ENCODE data around the gene AQP5.

AQP5 gene

DNA sequence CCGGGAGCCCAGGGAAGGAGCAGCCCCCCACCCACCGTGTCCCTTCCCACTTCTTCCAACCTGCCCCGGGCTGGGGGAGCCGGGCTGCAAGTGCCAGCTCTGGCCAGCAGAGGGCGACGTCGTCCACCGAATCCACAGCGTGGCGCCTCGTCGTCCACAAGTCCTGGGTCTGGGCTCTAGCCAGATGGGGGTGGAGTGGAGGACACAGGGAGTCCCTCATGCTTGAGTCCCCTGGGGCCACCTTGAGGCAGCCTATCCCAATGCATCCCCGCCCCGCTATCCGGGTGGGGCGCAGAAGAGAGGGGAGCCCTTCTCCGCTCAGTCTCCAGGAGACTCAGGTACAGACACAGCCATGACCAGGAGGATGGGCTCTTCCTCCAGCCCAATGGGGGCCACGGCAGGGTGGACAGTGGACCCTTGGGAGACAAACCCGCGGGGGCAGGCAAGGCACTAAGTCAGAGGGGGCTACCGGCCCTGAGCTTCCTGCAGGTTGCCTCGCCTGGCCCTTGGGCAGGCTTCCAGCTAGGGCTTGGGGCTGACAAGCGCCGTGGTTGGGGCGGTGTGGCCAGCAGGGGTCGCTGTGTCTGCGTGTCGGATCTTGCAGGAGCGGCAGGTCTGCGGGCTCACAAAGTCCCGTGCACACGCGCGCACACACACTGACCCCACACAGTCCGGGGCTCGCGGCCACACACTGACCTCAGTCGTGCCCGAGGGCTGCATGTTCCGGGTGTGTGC is 5.5 kb downstream of the AQP5 start:
- Histone ChIP-seq H3K4me3 (ENCODE audit: low read length) (peak overlapping the region; percentile 2), H3K4me1 (ENCODE audit: insufficient read depth, low read length) (peaks cover 3% of the 10 kb centered on the region), H3K36me3 (ENCODE audit: insufficient read depth, low read length) (no peaks in the 10 kb centered on the region), H3K27me3 (ENCODE audit: insufficient read depth, low read length) (peaks cover 19% of the 10 kb centered on the region), H3K9me3 (ENCODE audit: low read length) (no peaks in the 10 kb centered on the region), H2AFZ (ENCODE audit: low read depth, low read length) (peak overlapping the region; percentile 66)

DNA sequence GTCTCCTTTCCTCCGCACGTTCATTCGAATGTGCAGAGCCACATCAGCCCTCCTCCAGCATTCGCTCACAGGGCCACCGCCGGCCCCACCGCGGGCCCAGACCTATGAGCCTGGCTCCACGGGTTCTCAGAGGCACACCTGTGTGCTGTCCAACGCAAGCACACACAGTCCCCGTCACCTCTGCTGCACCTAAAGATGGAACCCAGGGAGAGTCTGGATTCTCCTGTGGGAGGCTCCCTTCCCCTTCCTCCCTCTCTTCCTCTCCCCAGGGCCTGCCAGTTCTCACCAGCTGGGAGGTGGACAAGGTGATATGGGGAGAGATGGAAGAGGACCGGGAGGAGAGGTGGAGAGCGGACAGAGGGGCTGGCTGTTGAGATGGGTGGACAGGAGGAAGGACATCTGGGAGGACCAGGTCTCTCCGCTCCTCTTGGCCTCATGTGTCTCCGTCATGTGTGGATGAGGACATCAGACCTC is 6.1 kb downstream of the AQP5 start:
- peaks cover 19% of the 10 kb centered on the region for H3K27me3 ChIP-seq (ENCODE audit: insufficient read depth, low read length)
- H3K4me3 ChIP-seq (ENCODE audit: low read length), result no peak overlapping the region
- H3K36me3 ChIP-seq (ENCODE audit: insufficient read depth, low read length), result no peaks in the 10 kb centered on the region
- H3K9me3 ChIP-seq (ENCODE audit: low read length), result no peaks in the 10 kb centered on the region
- H2AFZ ChIP-seq (ENCODE audit: low read depth, low read length), result peak overlapping the region; percentile 39
- H3K4me1 ChIP-seq (ENCODE audit: insufficient read depth, low read length), result peaks cover 3% of the 10 kb centered on the region

DNA sequence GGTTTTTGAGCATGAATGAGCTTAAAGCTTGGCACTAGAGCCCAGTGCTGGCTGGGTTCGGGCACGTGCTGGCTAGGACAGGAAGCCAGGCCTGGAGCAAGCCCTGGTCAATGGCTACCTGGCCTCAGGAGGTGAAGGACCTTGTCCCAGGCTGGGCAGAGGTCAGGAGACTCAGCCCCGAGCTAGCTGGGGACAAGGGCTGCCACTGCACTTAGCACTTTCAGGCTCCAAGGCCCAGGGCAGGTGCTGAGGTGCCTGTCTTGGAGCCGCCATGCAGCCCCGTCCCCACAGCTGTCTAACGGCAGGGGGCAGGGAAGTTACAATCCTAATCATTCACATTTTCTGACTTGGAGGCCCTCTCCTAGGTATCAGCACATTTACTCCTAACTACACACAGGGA is 6.8 kb downstream of the AQP5 start:
- H3K36me3 ChIP-seq (ENCODE audit: insufficient read depth, low read length), result no peaks in the 10 kb centered on the region
- H2AFZ ChIP-seq (ENCODE audit: low read depth, low read length), result no peak overlapping the region
- no peak overlapping the region for H3K4me3 ChIP-seq (ENCODE audit: low read length)
- peaks cover 3% of the 10 kb centered on the region for H3K4me1 ChIP-seq (ENCODE audit: insufficient read depth, low read length)
- peaks cover 19% of the 10 kb centered on the region for H3K27me3 ChIP-seq (ENCODE audit: insufficient read depth, low read length)
- H3K9me3 ChIP-seq (ENCODE audit: low read length), result no peaks in the 10 kb centered on the region

DNA sequence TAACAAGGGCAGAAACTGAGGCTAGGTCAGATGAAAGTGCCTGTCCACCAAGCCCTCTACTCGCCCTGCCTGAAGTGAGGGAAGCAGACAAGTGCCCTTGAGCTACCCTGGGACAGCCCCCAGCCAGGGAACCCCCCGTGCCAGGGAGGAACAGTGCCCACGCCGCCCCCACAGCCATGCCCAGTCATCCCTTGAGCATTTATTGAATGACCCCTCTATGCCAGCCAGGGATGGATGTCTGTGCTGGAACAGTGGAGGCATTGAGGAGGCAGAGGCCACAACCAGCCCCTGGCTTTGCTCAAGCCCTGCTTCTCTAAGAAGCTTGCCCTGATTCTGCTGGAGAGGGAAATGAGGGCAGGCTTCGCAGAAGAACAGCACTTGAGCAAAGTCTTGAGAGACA is 7.4 kb downstream of the AQP5 start:
- H3K36me3 ChIP-seq (ENCODE audit: insufficient read depth, low read length), result no peaks in the 10 kb centered on the region
- no peak overlapping the region for H2AFZ ChIP-seq (ENCODE audit: low read depth, low read length)
- H3K4me1 ChIP-seq (ENCODE audit: insufficient read depth, low read length), result peaks cover 3% of the 10 kb centered on the region
- no peaks in the 10 kb centered on the region for H3K9me3 ChIP-seq (ENCODE audit: low read length)
- H3K27me3 ChIP-seq (ENCODE audit: insufficient read depth, low read length), result peaks cover 19% of the 10 kb centered on the region
- no peak overlapping the region for H3K4me3 ChIP-seq (ENCODE audit: low read length)

DNA sequence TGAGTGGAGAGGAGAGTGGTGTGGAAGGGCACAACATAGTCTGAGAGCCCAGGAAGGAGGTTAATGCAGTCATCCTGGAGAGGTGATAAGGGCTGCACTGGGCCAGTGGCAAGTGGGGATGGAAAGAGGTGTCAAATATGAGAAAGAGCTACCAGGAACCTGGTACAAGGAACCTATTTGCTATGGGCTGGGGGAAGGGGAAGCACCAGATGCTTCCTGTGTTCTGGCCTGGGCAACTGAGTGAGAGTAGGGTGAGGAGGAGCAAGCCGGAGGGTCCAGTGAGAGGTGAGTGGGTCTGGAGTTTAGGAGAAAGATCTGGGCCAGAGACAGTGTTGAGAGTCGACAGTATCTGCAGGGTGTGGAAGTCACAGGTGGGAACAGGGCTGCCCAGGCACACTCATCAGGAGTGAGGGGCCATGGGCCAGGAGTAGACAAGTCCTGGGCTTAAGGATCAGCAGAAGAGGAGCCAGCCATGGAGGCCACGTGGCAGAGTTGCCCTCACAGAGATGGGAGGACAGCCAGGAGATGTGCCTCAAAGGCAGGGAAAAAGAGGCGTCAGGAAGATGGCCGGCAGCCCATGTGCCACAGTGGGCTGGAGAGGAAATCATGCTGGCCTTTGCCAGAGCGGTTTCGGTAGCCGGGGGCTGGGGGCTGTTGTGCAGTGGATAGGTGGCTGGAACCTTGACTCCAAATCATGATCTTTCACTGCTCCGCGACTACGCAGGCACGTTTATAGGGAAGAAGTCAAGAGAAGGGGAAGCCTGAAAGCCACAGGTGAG is 8.2 kb downstream of the AQP5 start:
- Histone ChIP-seq H3K36me3 (ENCODE audit: insufficient read depth, low read length) (no peaks in the 10 kb centered on the region), H3K4me3 (ENCODE audit: low read length) (no peak overlapping the region), H3K27me3 (ENCODE audit: insufficient read depth, low read length) (peaks cover 19% of the 10 kb centered on the region), H3K4me1 (ENCODE audit: insufficient read depth, low read length) (peaks cover 3% of the 10 kb centered on the region), H2AFZ (ENCODE audit: low read depth, low read length) (no peak overlapping the region), H3K9me3 (ENCODE audit: low read length) (no peaks in the 10 kb centered on the region)

DNA sequence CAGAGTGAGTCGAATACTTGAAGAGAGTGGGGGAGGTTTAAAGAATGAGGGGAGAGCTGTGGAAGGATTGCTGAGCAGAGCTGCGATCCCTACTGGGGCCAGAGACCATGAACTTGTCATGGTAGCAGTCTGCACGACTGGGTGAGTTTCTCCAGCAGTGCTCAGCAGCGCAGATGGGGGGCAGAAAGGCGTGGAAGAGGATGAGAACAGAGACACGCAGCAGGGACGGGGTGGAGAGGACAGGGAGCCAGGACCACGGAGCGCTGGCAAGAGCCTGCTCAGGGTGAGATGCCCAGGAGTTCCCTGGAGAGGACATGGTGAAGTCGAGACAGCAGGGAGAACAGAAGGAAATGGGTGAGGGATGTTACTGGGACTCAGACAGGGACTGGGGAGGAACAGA is 9.0 kb downstream of the AQP5 start:
- H3K27me3 ChIP-seq (ENCODE audit: insufficient read depth, low read length), result peaks cover 19% of the 10 kb centered on the region
- no peaks in the 10 kb centered on the region for H3K9me3 ChIP-seq (ENCODE audit: low read length)
- peaks cover 3% of the 10 kb centered on the region for H3K4me1 ChIP-seq (ENCODE audit: insufficient read depth, low read length)
- H2AFZ ChIP-seq (ENCODE audit: low read depth, low read length), result no peak overlapping the region
- no peaks in the 10 kb centered on the region for H3K36me3 ChIP-seq (ENCODE audit: insufficient read depth, low read length)
- H3K4me3 ChIP-seq (ENCODE audit: low read length), result no peak overlapping the region

DNA sequence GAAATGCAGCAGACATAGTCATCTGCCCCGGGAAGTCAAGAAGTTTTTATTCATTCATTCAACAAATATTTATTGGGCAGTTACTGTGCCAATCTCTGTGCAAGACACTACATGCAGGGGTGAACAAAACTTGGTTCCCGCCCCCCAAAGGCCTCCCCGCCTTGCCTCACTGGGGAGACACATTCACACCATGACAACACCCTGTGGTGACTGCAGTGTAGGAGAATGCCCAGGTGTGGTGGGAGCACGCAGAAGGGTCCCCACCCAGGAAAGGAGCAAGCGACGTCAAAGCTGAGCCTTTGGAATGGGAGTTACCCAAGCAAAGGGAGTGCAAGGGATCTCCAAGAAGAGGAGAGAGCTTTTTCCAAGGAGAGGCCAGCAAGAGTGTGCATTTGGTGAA is 9.5 kb downstream of the AQP5 start:
- peaks cover 17% of the 10 kb centered on the region for H3K27me3 ChIP-seq (ENCODE audit: insufficient read depth, low read length)
- H3K9me3 ChIP-seq (ENCODE audit: low read length), result no peaks in the 10 kb centered on the region
- no peaks in the 10 kb centered on the region for H3K36me3 ChIP-seq (ENCODE audit: insufficient read depth, low read length)
- peaks cover 3% of the 10 kb centered on the region for H3K4me1 ChIP-seq (ENCODE audit: insufficient read depth, low read length)
- no peak overlapping the region for H3K4me3 ChIP-seq (ENCODE audit: low read length)
- no peak overlapping the region for H2AFZ ChIP-seq (ENCODE audit: low read depth, low read length)

DNA sequence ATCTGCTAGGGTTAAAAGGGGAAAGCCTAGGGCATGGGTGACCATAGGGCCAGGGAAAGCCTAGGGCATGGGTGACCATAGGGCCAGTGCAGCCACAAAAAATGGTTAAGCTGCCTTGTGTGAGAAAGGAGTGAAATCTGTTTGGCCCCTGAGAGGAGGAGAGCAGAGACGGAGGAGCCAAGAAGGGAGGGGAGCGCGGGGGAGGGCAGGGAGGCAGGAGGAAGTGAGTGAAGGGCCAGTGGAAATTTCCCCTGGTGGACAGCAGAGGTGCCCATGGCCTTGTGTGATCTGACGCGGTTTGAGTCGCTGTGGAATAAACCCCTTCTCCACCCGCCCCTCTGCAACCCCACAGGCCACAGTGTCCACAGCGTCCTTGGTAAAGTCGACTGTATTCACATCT is 10.5 kb downstream of the AQP5 start:
- H3K36me3 ChIP-seq (ENCODE audit: insufficient read depth, low read length), result no peaks in the 10 kb centered on the region

DNA sequence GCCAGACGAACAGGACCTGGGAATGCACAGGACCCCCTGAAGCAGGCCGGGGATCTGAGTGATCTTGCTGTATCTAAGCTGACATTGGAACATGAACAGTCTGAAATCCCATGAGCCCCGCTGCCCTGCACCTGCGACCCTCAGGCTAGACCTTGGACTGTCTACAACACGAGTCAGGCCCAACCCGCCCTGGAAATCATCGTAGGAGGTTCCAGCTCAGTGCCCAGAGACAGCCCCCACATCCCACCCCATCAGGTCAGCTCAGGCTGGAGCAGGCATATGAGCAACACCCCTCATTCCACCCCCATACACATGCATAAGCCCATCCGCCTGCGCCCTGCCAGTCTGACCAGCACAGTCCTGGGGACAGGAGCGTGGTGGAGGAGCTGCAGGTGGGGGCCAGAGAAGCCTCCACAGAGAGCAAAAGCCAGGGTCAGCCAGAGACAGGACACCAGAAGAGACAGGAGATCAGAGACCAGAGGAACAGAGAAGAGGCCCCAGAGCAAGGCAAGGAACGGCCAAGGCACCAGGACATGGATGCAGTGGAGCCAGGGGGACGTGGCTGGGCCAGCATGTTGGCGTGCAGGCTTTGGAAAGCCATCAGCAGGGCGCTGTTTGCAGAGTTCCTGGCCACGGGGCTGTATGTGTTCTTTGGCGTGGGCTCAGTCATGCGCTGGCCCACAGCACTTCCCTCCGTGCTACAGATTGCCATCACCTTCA is 11.1 kb downstream of the AQP5 start, which contains the start of gene AQP6:
Gene AQP6, plus strand, starts transcription at position 307 of the 720 bp plus-strand sequence. Its CDS starts 227 bp downstream, at position 534.
- Histone ChIP-seq H2AFZ (ENCODE audit: low read depth, low read length) (no peak within 1 kb of the TSS), H3K4me3 (ENCODE audit: low read length) (no peak within 1 kb of the TSS), H3K36me3 (ENCODE audit: insufficient read depth, low read length) (no peaks in the 10 kb centered on the region), H3K9me3 (ENCODE audit: low read length) (no peaks in the 10 kb centered on the region), H3K27me3 (ENCODE audit: insufficient read depth, low read length) (peaks cover 17% of the 10 kb centered on the region), H3K4me1 (ENCODE audit: insufficient read depth, low read length) (no peaks in the 10 kb centered on the region)

More for the DNA sequence above, 10.5 kb downstream of the AQP5 start:
- Histone ChIP-seq H3K4me3 (ENCODE audit: low read length) (no peak overlapping the region), H2AFZ (ENCODE audit: low read depth, low read length) (no peak overlapping the region), H3K27me3 (ENCODE audit: insufficient read depth, low read length) (peaks cover 17% of the 10 kb centered on the region), H3K4me1 (ENCODE audit: insufficient read depth, low read length) (peaks cover 3% of the 10 kb centered on the region), H3K9me3 (ENCODE audit: low read length) (no peaks in the 10 kb centered on the region)

DNA sequence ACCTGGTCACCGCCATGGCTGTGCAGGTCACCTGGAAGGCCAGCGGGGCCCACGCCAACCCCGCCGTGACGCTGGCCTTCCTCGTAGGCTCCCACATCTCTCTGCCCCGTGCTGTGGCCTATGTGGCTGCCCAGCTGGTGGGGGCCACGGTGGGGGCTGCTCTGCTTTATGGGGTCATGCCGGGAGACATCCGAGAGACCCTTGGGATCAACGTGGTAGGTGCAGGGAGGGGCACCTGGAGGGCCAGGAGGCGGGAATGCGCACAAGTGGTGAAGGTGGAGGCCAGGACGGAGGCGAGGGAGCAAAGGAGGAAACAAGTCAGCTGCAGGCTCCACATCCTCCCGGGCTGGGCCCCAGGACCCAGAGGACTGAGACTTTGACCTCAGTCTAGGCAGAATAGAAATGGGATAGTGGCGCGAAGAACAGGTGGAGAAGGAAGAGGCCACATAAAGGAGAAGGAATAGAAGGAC is 11.7 kb downstream of the AQP5 start:
- Histone ChIP-seq H3K9me3 (ENCODE audit: low read length) (no peaks in the 10 kb centered on the region), H2AFZ (ENCODE audit: low read depth, low read length) (no peak overlapping the region), H3K36me3 (ENCODE audit: insufficient read depth, low read length) (no peaks in the 10 kb centered on the region)

DNA sequence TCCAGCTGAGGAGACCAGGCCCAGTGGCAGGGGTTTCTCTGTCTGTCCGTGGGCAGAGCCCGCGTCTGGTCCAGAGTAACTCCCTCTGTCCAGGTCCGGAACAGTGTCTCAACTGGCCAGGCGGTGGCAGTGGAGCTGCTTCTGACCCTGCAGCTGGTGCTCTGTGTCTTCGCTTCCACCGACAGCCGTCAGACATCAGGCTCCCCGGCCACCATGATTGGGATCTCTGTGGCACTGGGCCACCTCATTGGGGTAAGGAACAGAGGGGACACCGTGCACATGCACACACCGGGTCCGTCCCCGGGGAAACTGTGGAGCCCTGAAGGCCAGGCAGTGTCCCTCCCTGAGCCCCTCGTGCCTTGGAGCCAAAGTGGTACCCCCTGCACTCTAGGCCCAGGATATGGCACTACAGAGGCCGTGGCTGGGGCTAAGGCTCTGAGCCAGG is 12.6 kb downstream of the AQP5 start:
- H2AFZ ChIP-seq (ENCODE audit: low read depth, low read length), result no peak overlapping the region
- no peaks in the 10 kb centered on the region for H3K4me1 ChIP-seq (ENCODE audit: insufficient read depth, low read length)
- no peak overlapping the region for H3K4me3 ChIP-seq (ENCODE audit: low read length)
- peaks cover 17% of the 10 kb centered on the region for H3K27me3 ChIP-seq (ENCODE audit: insufficient read depth, low read length)
- no peaks in the 10 kb centered on the region for H3K9me3 ChIP-seq (ENCODE audit: low read length)
- H3K36me3 ChIP-seq (ENCODE audit: insufficient read depth, low read length), result no peaks in the 10 kb centered on the region

More for the DNA sequence above, 11.7 kb downstream of the AQP5 start:
- Histone ChIP-seq H3K4me3 (ENCODE audit: low read length) (no peak overlapping the region), H3K4me1 (ENCODE audit: insufficient read depth, low read length) (no peaks in the 10 kb centered on the region), H3K27me3 (ENCODE audit: insufficient read depth, low read length) (peaks cover 17% of the 10 kb centered on the region)

DNA sequence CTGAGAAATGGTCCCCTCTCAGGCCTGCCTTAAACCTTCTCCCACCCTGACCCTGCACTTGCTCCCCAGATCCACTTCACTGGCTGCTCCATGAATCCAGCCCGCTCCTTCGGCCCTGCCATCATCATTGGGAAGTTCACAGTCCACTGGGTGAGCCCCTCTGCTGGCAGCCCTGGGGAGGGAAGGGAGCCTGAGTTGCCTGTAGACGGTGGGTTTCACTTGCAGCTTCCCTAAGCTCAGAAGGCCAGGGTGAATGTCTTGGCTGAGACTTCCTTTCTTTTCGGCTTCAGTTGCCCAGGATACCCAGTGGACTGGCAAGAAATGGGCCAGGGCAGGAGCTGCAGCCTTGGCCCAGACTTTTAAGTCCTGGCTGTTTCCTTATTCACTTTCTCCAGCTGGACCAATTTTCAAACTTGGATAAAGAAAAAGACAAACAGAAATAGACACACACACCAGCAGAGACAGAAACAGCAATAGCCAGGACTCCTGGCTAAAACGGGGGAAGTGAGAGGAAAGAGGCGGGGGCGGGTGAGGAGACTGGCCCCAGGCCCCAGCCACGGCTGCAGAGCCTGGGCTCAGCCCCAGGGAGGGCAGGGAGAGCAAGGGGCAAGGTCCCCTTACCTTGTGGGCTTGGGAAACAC is 13.1 kb downstream of the AQP5 start:
- H2AFZ ChIP-seq (ENCODE audit: low read depth, low read length), result no peak overlapping the region
- no peaks in the 10 kb centered on the region for H3K9me3 ChIP-seq (ENCODE audit: low read length)
- H3K4me3 ChIP-seq (ENCODE audit: low read length), result no peak overlapping the region
- no peaks in the 10 kb centered on the region for H3K36me3 ChIP-seq (ENCODE audit: insufficient read depth, low read length)
- H3K27me3 ChIP-seq (ENCODE audit: insufficient read depth, low read length), result peaks cover 13% of the 10 kb centered on the region
- H3K4me1 ChIP-seq (ENCODE audit: insufficient read depth, low read length), result no peaks in the 10 kb centered on the region

Data from neuron (in vitro differentiated cells).